DLD1 (cell line): ENCODE results near the gene SMURF2.
"Not testable (repeated sequence)": the region's sequence is repeated elsewhere in the genome, so short reads cannot be mapped to it uniquely, and the experiment has no call there.

Experiments used
- in situ Hi-C: cut with HindIII; loops from 2 replicates; pipeline ENCODE4 v1.10.0; 2017; ENCODE audit warnings: low sequenced_read_pairs

The SMURF2 gene

GRCh38 chr17:64667807-64668721 is 6.0 kb upstream of the SMURF2 start:
- in situ Hi-C loops: not testable (repeated sequence)

DNA sequence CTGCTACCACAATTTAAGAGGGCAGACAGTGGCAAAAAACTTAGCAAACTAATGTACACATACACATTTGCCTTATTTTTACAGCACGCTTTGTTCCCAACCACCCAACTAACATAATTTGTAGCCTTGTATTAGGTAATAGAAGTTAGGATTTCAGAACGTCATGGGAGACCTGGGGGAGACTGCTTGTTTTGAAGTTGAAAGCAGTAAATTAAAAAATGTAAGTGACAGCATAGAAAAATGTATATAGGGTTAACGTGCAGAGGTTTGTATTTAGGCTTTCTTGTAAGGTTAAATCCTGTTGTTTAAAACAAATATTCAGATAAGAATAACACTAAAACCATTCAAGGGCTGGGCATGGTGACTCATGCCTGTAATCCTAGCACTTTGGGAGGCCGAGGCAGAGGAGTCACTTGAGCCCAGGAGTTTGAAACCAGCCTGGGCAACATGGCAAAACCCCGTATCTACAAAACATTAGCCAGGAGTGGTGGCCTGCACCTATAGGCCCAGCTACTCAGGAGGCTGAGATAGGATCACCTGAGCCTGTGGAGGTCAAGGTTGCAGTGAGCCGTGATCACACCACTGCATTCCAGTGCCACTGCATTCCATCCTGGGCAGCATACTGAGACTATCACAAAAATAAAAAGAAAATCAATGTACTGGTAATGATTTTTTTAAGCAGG is 2.3 kb upstream of the SMURF2 start:
- in situ Hi-C loops: not testable (repeated sequence)

- in situ Hi-C loops: not testable (repeated sequence)
Measured at GRCh38 chr17:64663836-64664235, 1.7 kb upstream of the SMURF2 start.

GRCh38 chr17:64662774-64663367 is 764 bp upstream of the SMURF2 start:
- in situ Hi-C loops: no loop called here

GRCh38 chr17:64661726-64661975 is 456 bp downstream of the SMURF2 start:
- in situ Hi-C loops: no loop called here

- in situ Hi-C loops: not testable (repeated sequence)
Measured at GRCh38 chr17:64660978-64661725, 955 bp downstream of the SMURF2 start.

DNA sequence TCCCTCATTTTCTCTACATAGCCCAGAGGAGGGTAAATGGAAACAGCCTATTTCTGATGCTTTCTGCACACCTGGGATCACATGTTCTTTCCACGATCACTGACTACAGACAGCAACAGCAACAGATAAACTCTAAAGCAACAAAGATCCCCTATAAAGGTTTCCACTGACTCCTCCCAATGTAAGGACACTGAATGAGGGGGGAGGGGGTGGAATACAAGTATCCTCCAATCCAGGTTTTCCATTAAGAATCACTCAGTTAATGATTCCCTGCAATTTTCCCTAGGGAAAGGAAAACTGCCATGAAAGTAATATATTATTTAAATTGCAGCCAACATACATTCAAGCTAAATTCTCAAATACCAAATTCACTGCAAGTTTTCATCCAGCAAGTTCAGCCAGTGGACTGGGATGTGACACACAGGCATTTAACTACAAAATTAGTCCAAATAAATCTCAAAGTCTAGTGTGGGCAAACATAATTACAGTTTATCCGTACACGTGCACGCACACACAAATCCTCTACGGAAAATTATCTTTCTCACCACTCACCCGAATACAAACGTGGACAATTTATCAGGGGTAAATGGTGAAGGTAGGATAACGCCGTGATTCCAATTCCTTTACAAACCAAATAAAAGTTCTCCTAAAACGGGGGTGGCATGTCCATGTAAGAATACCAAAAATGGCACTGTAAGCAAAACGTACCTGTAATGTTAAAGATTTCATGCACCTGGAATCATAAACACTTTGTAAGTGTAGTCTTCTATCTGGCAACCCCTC is 1.7 kb downstream of the SMURF2 start:
- in situ Hi-C loops: not testable (repeated sequence)

- in situ Hi-C loops: loop anchor here (5.0 kb wide), 1 partner anchor 42 kb away; no protein-coding TSS in a partner anchor
Measured at GRCh38 chr17:64658931-64659330, 3.2 kb downstream of the SMURF2 start.

DNA sequence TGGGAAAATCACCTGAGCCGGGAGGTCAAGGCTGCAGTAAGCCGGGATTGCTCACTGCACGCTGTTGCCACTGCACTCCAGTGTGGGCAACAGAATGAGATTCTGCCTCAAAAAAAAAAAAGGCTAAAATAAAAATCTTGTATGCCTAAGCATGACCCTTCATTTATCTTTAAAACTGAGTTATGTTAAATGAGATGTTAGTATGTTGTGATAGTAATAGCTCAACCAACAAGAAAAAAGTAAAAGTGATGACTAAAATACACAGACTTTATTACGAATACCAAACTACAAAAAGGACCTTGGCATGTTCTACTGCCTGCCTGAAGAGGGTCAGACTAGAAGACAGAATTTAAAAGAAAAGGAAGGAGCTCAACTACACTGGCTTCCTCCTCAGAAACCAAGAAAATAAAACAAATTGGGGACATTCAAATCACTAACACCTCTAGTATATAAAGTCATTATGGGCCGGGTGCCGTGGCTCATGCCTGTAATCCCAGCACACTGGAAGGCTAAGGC is 4.4 kb downstream of the SMURF2 start:
- in situ Hi-C loops: loop anchor here (5.0 kb wide), 1 partner anchor 40 kb away; no protein-coding TSS in a partner anchor

- in situ Hi-C loops: loop anchor here (5.0 kb wide), 1 partner anchor 38 kb away; no protein-coding TSS in a partner anchor
Measured at GRCh38 chr17:64655704-64656103, 6.4 kb downstream of the SMURF2 start.

GRCh38 chr17:64653985-64654355 is 8.1 kb downstream of the SMURF2 start:
- in situ Hi-C loops: no loop called here

- in situ Hi-C loops: no loop called here
Measured at GRCh38 chr17:64653325-64653984, 8.7 kb downstream of the SMURF2 start.

DNA sequence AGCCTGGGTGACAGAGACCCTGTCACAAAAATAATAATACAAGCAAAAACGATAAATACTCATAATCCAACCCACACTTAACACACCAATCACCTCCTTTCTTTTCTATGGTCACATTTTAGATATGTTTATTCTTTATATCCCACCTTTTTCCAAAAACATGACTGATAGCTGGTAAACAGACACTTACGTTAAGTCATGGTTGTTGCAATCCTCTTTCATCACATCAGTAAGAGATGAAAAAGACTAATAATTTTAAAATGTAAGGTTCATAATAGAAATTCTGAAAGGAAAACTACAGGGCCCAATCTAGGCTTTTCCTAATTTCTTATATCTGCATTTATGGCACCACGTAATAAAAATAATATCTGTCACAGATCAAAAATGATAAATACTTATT is 10.2 kb downstream of the SMURF2 start:
- in situ Hi-C loops: no loop called here

- in situ Hi-C loops: no loop called here
Measured at GRCh38 chr17:64648234-64648633, 13.9 kb downstream of the SMURF2 start.

DNA sequence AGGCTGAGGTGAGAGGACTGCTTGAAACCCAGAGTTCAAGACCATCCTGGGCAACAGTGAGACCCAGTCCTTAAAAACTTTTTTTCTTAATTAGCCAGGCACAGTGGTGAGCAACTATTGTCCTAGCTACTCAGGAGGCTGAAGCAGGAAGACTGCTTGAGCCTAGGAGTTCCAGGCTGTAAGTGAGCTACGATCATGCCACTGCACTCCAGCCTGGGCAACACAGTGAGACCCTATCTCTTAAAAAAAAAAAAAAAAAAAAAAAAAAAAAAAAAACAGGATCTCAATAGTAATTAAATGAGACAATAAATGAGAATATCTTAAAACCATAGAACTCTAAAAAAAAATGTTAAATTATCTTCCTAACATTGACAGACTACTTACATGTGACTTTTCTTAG is 14.3 kb downstream of the SMURF2 start:
- in situ Hi-C loops: no loop called here

- in situ Hi-C loops: no loop called here
Measured at GRCh38 chr17:64639516-64639915, 22.6 kb downstream of the SMURF2 start.

GRCh38 chr17:64638552-64639203 is 23.4 kb downstream of the SMURF2 start:
- in situ Hi-C loops: no loop called here

GRCh38 chr17:64635647-64636305 is 26.3 kb downstream of the SMURF2 start:
- in situ Hi-C loops: no loop called here

DNA sequence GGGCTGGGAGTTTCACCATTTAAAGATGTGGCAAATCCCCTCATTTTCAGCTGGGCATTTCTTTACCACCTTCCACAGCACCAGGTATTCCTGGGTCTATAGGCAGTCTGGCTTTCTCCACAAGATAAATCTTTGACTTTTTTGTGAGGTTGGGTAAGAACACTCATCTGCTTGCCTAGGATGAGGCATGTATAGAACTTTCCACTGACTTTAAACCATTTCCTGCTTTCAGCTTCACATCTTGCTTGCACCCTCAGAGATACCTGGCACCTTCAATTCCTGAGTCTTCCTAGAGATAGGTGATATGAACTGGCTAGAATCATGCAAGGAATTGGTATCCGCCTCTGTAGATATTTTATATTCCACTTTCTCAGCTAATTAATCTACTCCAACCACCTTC is 27.9 kb downstream of the SMURF2 start:
- in situ Hi-C loops: no loop called here
